T-helper 9 cell (primary cell): ENCODE results near the gene CAMK2N1.

Experiments
- DNase-seq: peaks from one replicate; pipeline ENCODE4 v3.0.0-alpha.2; 2020

CAMK2N1 gene

GRCh38 chr1:20477348-20478056 is 8.5 kb downstream of the CAMK2N1 start:
- no peak for DNase-seq

- no peak for DNase-seq
Measured at GRCh38 chr1:20476265-20477038, 9.6 kb downstream of the CAMK2N1 start.

- no peak for DNase-seq
Measured at GRCh38 chr1:20474996-20475395, 11.0 kb downstream of the CAMK2N1 start.

GRCh38 chr1:20474333-20474975 is 11.6 kb downstream of the CAMK2N1 start:
- no peak for DNase-seq

GRCh38 chr1:20473894-20474293 is 12.1 kb downstream of the CAMK2N1 start:
- DNase-seq = no peak

- no peak for DNase-seq
Measured at GRCh38 chr1:20472860-20473711, 12.9 kb downstream of the CAMK2N1 start.

- no peak for DNase-seq
Measured at GRCh38 chr1:20472121-20472520, 13.9 kb downstream of the CAMK2N1 start.

GRCh38 chr1:20470194-20470593 is 15.8 kb downstream of the CAMK2N1 start:
- DNase-seq = no peak

- DNase-seq = no peak
Measured at GRCh38 chr1:20469406-20470076, 16.5 kb downstream of the CAMK2N1 start.

- no peak for DNase-seq
Measured at GRCh38 chr1:20466273-20466672, 19.7 kb downstream of the CAMK2N1 start.

GRCh38 chr1:20465187-20465586 is 20.8 kb downstream of the CAMK2N1 start:
- no peak for DNase-seq

GRCh38 chr1:20463502-20463901 is 22.5 kb downstream of the CAMK2N1 start:
- DNase-seq = no peak

- no peak for DNase-seq
Measured at GRCh38 chr1:20462397-20462796, 23.6 kb downstream of the CAMK2N1 start.

GRCh38 chr1:20458717-20459116 is 27.3 kb downstream of the CAMK2N1 start:
- DNase-seq = no peak

GRCh38 chr1:20454004-20454403 is 32.0 kb downstream of the CAMK2N1 start:
- DNase-seq = no peak

- DNase-seq = no peak
Measured at GRCh38 chr1:20449735-20450311, 36.2 kb downstream of the CAMK2N1 start.

GRCh38 chr1:20448671-20449071 is 37.3 kb downstream of the CAMK2N1 start:
- DNase-seq = no peak

- no peak for DNase-seq
Measured at GRCh38 chr1:20447794-20448193, 38.2 kb downstream of the CAMK2N1 start.

GRCh38 chr1:20446796-20447195 is 39.2 kb downstream of the CAMK2N1 start:
- no peak for DNase-seq

- DNase-seq = no peak
Measured at GRCh38 chr1:20445956-20446355, 40.1 kb downstream of the CAMK2N1 start.

GRCh38 chr1:20443703-20444586 is 42.1 kb downstream of the CAMK2N1 start:
- DNase-seq = no peak
